Keratinocyte (primary cell): Measurements from ENCODE around the gene SLC2A5. TPM values are rescaled to one million over a fixed set of nuclear protein-coding genes. Genes with fewer than 3 reads are reported as not detected.

Source experiments
- DNase-seq: peaks from one replicate; pipeline ENCODE4 v3.0.0-alpha.2; 2011; ENCODE audit warnings: low read depth, missing footprints, low spot score
- FAIRE-seq: peaks from 2 replicates; lab custom pipeline; 2011; peaks lifted over from hg19 to GRCh38; lab: Jason Lieb, UNC
- H2AFZ ChIP-seq: 2 replicates; pipeline ENCODE4 v1.6.0; 2012; ENCODE audit warnings: low read length, control low read depth, inconsistent platforms; ENCODE audit not compliant: control insufficient read depth
- H3K27ac ChIP-seq: 2 replicates; pipeline ENCODE4 v1.5.1; 2011; ENCODE audit warnings: low read length; ENCODE audit not compliant: control insufficient read depth, insufficient read depth
- H3K27me3 ChIP-seq: 3 replicates; pipeline ENCODE4 v1.6.0; 2011; ENCODE audit warnings: low read length; ENCODE audit not compliant: control insufficient read depth, insufficient read depth; ENCODE audit errors: extremely low read depth
- H3K36me3 ChIP-seq, 2 experiments: 2 replicates in 1 of 2; 3 replicates in 1 of 2; pipeline ENCODE4 v1.5.1; 2011; ENCODE audit warnings: low read length in 2 of 2, mild to moderate bottlenecking in 1 of 2; ENCODE audit not compliant: control insufficient read depth in 2 of 2, insufficient read depth in 2 of 2; ENCODE audit errors: extremely low read depth in 1 of 2
- H3K4me1 ChIP-seq: 3 replicates; pipeline ENCODE4 v1.5.1; 2011; ENCODE audit warnings: low read length; ENCODE audit not compliant: control insufficient read depth, insufficient read depth; ENCODE audit errors: extremely low read depth
- H3K4me2 ChIP-seq: 3 replicates; pipeline ENCODE4 v1.6.0; 2011; ENCODE audit warnings: low read depth, low read length; ENCODE audit not compliant: control insufficient read depth, insufficient read depth; ENCODE audit errors: extremely low read depth
- H3K4me3 ChIP-seq, 3 experiments: fragments of 200-600 bp in 1 of 3; sonication (generic) in 1 of 3; 2 replicates in 2 of 3; 3 replicates in 1 of 3; pipeline ENCODE4 v1.5.1; 2011 to 2016; ENCODE audit warnings: low read length in 3 of 3, mild to moderate bottlenecking in 3 of 3, control low read depth in 2 of 3, inconsistent platforms in 1 of 3, low read depth in 1 of 3, mixed read lengths in 1 of 3, mixed run types in 1 of 3, moderate library complexity in 1 of 3; ENCODE audit not compliant: control insufficient read depth in 2 of 3, insufficient read depth in 2 of 3; ENCODE audit errors: extremely low read depth in 1 of 3
- H3K79me2 ChIP-seq: 2 replicates; pipeline ENCODE4 v1.6.0; 2012; ENCODE audit warnings: low read length; ENCODE audit not compliant: control insufficient read depth, insufficient read depth
- H3K9ac ChIP-seq: 3 replicates; pipeline ENCODE4 v1.6.0; 2011; ENCODE audit warnings: low read length; ENCODE audit not compliant: control insufficient read depth, insufficient read depth; ENCODE audit errors: extremely low read depth
- H3K9me1 ChIP-seq: 3 replicates; pipeline ENCODE4 v1.6.0; 2011; ENCODE audit warnings: low read length; ENCODE audit not compliant: control insufficient read depth, insufficient read depth; ENCODE audit errors: extremely low read depth
- H3K9me3 ChIP-seq: 2 replicates; pipeline ENCODE4 v1.5.1; 2012; ENCODE audit warnings: low read depth, low read length; ENCODE audit not compliant: control insufficient read depth
- H4K20me1 ChIP-seq: 3 replicates; pipeline ENCODE4 v1.6.0; 2011; ENCODE audit warnings: low read length; ENCODE audit not compliant: control insufficient read depth, insufficient read depth; ENCODE audit errors: extremely low read depth
- EZH2 ChIP-seq: IDR thresholded peaks from one replicate; pipeline ENCODE4 v1.6.1; 2012; ENCODE audit warnings: inconsistent platforms, mild to moderate bottlenecking, low read length, moderate library complexity
- dilution Hi-C: fragments of 300-500 bp; cut with MboI; formaldehyde crosslinking; loops from one replicate; pipeline ENCODE4 v1.7.0; 2020; ENCODE audit warnings: low sequenced_read_pairs; ENCODE audit not compliant: extremely low pct_ligation_motif_present
- polyA plus RNA-seq, 5 experiments: library from polyadenylated mRNA; depleted of rRNA in 3 of 5; stranded (reverse) in 3 of 5; stranded (forward) in 1 of 5; unstranded in 1 of 5; fragments of >200 nt; gene quantifications; 1 replicate in 1 of 5; 2 replicates in 3 of 5; 3 replicates in 1 of 5; pipeline versions ENCODE4 v1.2.1 to v1.2.3, GENCODE V29; 2011 to 2012; ENCODE audit warnings: missing spikeins in 2 of 5, low read depth in 1 of 5, low replicate concordance in 1 of 5
- TF ChIP-seq, protein P1 (sequence below), 3 experiments: IDR thresholded peaks in 1 of 3; conservative IDR thresholded peaks in 1 of 3; optimal IDR thresholded peaks in 1 of 3; 2 replicates in 2 of 3; 3 replicates in 1 of 3; pipeline versions ENCODE3 to v1.5.1; 2011; ENCODE audit warnings: low read length in 3 of 3, mild to moderate bottlenecking in 3 of 3, moderate library complexity in 2 of 3, control low read depth in 1 of 3, inconsistent platforms in 1 of 3; ENCODE audit not compliant: insufficient read depth in 2 of 3; ENCODE audit errors: extremely low read depth in 1 of 3

SLC2A5 gene
- polyA plus RNA-seq, 1 donor (not counting 4 experiments of a cell fraction or from before 2014, with no cell fraction given), result 0.77 TPM

- no peak overlapping the region for H3K4me3 ChIP-seq
- FAIRE-seq (no peak), DNase-seq (no peak)
- H3K9me1 ChIP-seq, result no peaks in the 10 kb centered on the region
- TF ChIP-seq, protein P1, sequence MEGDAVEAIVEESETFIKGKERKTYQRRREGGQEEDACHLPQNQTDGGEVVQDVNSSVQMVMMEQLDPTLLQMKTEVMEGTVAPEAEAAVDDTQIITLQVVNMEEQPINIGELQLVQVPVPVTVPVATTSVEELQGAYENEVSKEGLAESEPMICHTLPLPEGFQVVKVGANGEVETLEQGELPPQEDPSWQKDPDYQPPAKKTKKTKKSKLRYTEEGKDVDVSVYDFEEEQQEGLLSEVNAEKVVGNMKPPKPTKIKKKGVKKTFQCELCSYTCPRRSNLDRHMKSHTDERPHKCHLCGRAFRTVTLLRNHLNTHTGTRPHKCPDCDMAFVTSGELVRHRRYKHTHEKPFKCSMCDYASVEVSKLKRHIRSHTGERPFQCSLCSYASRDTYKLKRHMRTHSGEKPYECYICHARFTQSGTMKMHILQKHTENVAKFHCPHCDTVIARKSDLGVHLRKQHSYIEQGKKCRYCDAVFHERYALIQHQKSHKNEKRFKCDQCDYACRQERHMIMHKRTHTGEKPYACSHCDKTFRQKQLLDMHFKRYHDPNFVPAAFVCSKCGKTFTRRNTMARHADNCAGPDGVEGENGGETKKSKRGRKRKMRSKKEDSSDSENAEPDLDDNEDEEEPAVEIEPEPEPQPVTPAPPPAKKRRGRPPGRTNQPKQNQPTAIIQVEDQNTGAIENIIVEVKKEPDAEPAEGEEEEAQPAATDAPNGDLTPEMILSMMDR (optimal IDR thresholded peaks at IDR 0.05 in 1 of 3, IDR thresholded peaks at IDR 0.05 in 1 of 3, conservative IDR thresholded peaks at IDR 0.05 in 1 of 3; ENCODE audit: extremely low read depth in 1 of 3, insufficient read depth in 2 of 3, low read length in 3 of 3), result no peak
- no peak for TF ChIP-seq EZH2
- no peaks in the 10 kb centered on the region for H4K20me1 ChIP-seq
- H3K36me3 ChIP-seq, result no peaks in the 10 kb centered on the region
- dilution Hi-C loops, result no loop called here
- no peak overlapping the region for H3K4me2 ChIP-seq
- H2AFZ ChIP-seq, result no peak overlapping the region
- H3K4me1 ChIP-seq, result no peaks in the 10 kb centered on the region
- H3K79me2 ChIP-seq, result no peaks in the 10 kb centered on the region
- no peak overlapping the region for H3K9ac ChIP-seq
- no peak overlapping the region for H3K27ac ChIP-seq
- H3K9me3 ChIP-seq, result no peaks in the 10 kb centered on the region
- no peaks in the 10 kb centered on the region for H3K27me3 ChIP-seq
Observed at GRCh38 chr1:9013819-9014218, 55.6 kb downstream of the SLC2A5 start.

- no peak for TF ChIP-seq EZH2
- TF ChIP-seq, protein P1 (optimal IDR thresholded peaks at IDR 0.05 in 1 of 3, IDR thresholded peaks at IDR 0.05 in 1 of 3, conservative IDR thresholded peaks at IDR 0.05 in 1 of 3; ENCODE audit: extremely low read depth in 1 of 3, insufficient read depth in 2 of 3, low read length in 3 of 3), result no peak
- Histone ChIP-seq H3K79me2 (no peaks in the 10 kb centered on the region), H3K4me3 (no peak overlapping the region), H3K9me1 (no peaks in the 10 kb centered on the region), H3K4me1 (no peaks in the 10 kb centered on the region), H3K4me2 (no peak overlapping the region), H2AFZ (no peak overlapping the region), H3K36me3 (no peaks in the 10 kb centered on the region), H3K27ac (no peak overlapping the region), H3K9me3 (no peaks in the 10 kb centered on the region), H4K20me1 (no peaks in the 10 kb centered on the region), H3K9ac (no peak overlapping the region), H3K27me3 (no peaks in the 10 kb centered on the region)
- DNase-seq (no peak), FAIRE-seq (no peak)
- dilution Hi-C loops, result no loop called here
Observed at GRCh38 chr1:9010781-9011323, 58.6 kb downstream of the SLC2A5 start.
